Mammary epithelial cell (primary cell): Measurements from ENCODE around the gene CHN2.

ENCODE experiments used
- EZH2 ChIP-seq: IDR thresholded peaks from 2 replicates; pipeline ENCODE4 v1.6.1; 2012; ENCODE audit warnings: low read length, inconsistent platforms, borderline replicate concordance
- TF ChIP-seq, protein P1 (sequence below), 2 donors: IDR thresholded peaks in 1 of 2; conservative IDR thresholded peaks in 1 of 2; 2 replicates each; pipeline ENCODE4 v1.5.1; 2011 to 2012; ENCODE audit warnings: inconsistent platforms in 2 of 2, low read length in 2 of 2, mild to moderate bottlenecking in 2 of 2, control low read depth in 1 of 2, low read depth in 1 of 2; ENCODE audit not compliant: insufficient read depth in 1 of 2; ENCODE audit errors: extremely low read depth in 1 of 2

DNA sequence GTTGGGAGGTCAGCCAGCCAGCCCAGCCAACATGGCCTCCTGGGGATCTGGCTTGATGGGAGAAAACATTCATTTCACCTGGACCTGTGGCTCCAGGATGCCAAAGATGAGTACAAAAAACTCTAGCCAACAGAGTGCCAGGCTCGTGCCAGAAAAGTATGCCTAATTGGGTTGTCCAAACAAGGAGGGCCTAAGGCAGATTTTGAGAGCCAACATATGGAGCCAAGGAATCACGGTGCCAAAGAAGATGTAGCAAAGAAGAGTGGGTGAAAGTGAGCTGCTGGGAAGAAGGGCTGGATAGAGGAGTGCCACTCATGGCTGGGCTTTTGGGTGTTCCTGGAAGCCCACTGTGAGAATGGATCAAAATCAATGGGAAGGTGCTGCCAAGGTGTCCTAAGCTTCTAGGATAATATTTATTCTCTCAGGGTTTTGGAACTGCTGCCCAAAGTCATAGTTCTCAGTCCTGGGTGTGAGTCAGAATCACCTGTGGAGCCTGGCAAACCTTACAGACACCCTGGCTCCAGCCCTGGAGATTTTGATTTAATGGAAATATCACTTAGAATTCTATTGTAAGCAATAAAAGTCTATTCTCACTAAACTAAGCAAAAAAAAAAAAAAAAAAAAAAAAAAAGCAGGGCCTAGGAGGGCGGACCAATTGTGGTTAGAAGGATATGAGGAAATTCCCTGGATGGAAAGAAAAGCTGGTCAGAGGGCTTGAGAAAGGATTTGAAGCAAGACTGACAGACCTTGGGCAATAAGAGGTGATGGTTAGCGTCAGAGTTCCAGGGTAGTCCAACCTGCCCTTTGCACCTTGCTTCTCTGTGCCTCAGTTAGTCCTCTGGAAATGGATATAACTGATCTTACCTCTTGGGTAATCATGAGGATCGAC, 186.9 kb downstream of the CHN2 start:
- no peak for TF ChIP-seq EZH2
- TF ChIP-seq, protein P1, sequence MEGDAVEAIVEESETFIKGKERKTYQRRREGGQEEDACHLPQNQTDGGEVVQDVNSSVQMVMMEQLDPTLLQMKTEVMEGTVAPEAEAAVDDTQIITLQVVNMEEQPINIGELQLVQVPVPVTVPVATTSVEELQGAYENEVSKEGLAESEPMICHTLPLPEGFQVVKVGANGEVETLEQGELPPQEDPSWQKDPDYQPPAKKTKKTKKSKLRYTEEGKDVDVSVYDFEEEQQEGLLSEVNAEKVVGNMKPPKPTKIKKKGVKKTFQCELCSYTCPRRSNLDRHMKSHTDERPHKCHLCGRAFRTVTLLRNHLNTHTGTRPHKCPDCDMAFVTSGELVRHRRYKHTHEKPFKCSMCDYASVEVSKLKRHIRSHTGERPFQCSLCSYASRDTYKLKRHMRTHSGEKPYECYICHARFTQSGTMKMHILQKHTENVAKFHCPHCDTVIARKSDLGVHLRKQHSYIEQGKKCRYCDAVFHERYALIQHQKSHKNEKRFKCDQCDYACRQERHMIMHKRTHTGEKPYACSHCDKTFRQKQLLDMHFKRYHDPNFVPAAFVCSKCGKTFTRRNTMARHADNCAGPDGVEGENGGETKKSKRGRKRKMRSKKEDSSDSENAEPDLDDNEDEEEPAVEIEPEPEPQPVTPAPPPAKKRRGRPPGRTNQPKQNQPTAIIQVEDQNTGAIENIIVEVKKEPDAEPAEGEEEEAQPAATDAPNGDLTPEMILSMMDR (conservative IDR thresholded peaks at IDR 0.05 in 1 of 2, IDR thresholded peaks at IDR 0.05 in 1 of 2; ENCODE audit: extremely low read depth in 1 of 2, insufficient read depth in 1 of 2, low read depth in 1 of 2, low read length in 2 of 2), result no peak
